ENCODE measurements around the gene SNRPB. TPM values are rescaled to one million over a fixed set of nuclear protein-coding genes. Genes with fewer than 3 reads are reported as not detected.

Gene SNRPB
- total RNA-seq, 2 donors from 2014 or later: 53.1 to 61.0 TPM

DNA sequence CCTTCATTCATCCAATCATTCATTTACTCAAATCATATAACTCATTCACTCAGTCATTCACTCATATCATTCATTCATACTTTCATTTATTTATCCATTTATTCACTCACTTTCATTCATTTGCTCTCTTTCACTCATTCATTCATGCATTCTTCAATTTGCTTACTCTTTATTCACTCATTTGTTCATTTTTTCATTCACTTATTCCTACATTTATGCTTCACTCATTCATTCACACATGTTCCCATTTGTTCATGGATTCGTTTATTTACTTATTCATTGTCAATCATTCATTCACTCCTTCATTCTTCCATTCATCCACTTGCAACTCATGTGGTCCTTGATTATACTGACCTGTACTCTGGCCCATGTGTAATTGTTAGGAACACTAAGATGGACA lies 39.4 kb downstream of the SNRPB start:
- no peaks in the 10 kb centered on the region for H3K27me3 ChIP-seq
- intact Hi-C loops (cut with DNase I): no loop called here
- 18 to 22% methylated on average over 1 of the region's 1 CpG for whole genome bisulfite sequencing, 2 donors
- H3K4me1 ChIP-seq: no peaks in the 10 kb centered on the region
- H3K36me3 ChIP-seq (replicated peaks in 1 of 2; ENCODE audit: insufficient read depth in 1 of 2, low read depth in 2 of 2): no peaks in the 10 kb centered on the region
- TF ChIP-seq, protein P1, sequence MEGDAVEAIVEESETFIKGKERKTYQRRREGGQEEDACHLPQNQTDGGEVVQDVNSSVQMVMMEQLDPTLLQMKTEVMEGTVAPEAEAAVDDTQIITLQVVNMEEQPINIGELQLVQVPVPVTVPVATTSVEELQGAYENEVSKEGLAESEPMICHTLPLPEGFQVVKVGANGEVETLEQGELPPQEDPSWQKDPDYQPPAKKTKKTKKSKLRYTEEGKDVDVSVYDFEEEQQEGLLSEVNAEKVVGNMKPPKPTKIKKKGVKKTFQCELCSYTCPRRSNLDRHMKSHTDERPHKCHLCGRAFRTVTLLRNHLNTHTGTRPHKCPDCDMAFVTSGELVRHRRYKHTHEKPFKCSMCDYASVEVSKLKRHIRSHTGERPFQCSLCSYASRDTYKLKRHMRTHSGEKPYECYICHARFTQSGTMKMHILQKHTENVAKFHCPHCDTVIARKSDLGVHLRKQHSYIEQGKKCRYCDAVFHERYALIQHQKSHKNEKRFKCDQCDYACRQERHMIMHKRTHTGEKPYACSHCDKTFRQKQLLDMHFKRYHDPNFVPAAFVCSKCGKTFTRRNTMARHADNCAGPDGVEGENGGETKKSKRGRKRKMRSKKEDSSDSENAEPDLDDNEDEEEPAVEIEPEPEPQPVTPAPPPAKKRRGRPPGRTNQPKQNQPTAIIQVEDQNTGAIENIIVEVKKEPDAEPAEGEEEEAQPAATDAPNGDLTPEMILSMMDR (IDR thresholded peaks at IDR 0.05): no peak
- no peak for TF ChIP-seq POLR2A (IDR thresholded peaks at IDR 0.05)
- H3K27ac ChIP-seq: no peak overlapping the region
- no peaks in the 10 kb centered on the region for H3K9me3 ChIP-seq
- H3K4me3 ChIP-seq: no peak overlapping the region
- DNase-seq: no peak
- ATAC-seq: no peak

DNA sequence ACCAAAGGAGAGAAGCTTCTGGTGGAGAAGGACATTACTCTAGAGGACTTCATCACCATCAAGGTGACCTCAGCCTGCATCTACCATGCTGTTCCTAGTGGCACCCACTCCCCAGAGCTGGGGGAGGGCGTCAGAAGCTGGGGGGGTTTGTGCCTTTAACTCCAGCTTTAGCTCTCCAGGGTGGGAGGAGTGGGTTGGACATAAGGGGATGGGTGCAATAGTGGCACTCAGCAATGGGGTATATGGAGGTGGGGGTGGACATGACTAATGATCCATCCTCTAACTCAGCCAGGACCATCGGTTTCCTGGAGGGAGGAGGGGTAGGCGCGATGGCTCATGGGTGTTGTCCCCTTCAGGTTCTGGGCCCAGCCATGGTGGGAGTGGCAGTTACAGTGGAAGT lies 40.1 kb downstream of the SNRPB start:
- TF ChIP-seq, protein P1 (IDR thresholded peaks at IDR 0.05): no peak
- TF ChIP-seq POLR2A (IDR thresholded peaks at IDR 0.05): no peak
- no peaks in the 10 kb centered on the region for H3K36me3 ChIP-seq (replicated peaks in 1 of 2; ENCODE audit: insufficient read depth in 1 of 2, low read depth in 2 of 2)
- ATAC-seq (no peak), DNase-seq (no peak)
- H3K9me3 ChIP-seq: no peaks in the 10 kb centered on the region
- intact Hi-C loops (cut with DNase I): no loop called here
- 57 to 64% methylated on average over 4 of the region's 4 CpGs for WGBS, 2 donors
- no peak overlapping the region for H3K27ac ChIP-seq
- H3K4me3 ChIP-seq: no peak overlapping the region
- no peaks in the 10 kb centered on the region for H3K27me3 ChIP-seq
- H3K4me1 ChIP-seq: no peaks in the 10 kb centered on the region

DNA sequence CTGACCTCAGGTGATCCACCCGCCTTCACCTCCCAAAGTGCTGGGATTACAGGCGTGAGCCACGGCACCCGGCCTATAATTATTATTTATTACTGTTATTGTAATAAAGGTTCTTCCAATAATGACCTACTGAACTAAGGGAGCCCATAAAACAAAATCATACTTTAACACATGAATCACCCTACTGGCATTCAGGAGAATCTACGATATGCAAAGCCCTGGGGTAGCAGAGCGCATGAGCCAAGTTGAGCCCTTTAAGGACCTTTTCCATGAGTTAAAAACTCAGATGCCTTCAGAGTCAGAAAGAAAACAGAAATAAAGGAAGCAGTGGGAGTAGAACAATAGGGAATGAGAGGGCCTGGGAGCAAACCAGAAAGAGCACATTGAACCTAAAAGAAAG lies 41.5 kb downstream of the SNRPB start:
- Histone ChIP-seq H3K27ac (no peak overlapping the region), H3K27me3 (no peaks in the 10 kb centered on the region), H3K4me3 (no peak overlapping the region), H3K36me3 (replicated peaks in 1 of 2; ENCODE audit: insufficient read depth in 1 of 2, low read depth in 2 of 2) (no peaks in the 10 kb centered on the region), H3K9me3 (no peaks in the 10 kb centered on the region), H3K4me1 (no peaks in the 10 kb centered on the region)
- intact Hi-C loops (cut with DNase I): no loop called here
- DNase-seq (no peak), ATAC-seq (no peak)
- WGBS, 2 donors: 72% methylated on average over 6 of the region's 6 CpGs
- TF ChIP-seq, protein P1 (IDR thresholded peaks at IDR 0.05): no peak
- TF ChIP-seq POLR2A (IDR thresholded peaks at IDR 0.05): no peak

DNA sequence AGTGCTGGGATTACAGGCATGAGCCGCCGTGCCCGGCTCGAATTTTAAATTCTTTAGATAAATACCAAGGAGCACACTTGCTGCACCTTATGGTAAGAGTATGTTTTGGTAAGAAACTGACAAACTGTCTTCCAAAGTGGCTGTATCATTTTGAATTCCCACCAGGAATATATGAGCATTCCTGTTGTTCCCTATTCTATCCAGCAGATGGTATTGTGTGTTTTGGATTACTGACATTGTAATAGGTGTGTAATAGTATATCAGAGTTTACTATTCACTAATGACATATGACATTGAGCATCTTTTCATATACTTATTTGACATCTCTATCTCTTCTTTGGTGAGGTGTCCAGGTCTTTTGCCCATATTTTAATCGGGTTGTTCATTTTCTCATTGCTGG lies 49.3 kb downstream of the SNRPB start:
- DNase-seq: no peak
- Histone ChIP-seq H3K27ac (no peak overlapping the region), H3K4me3 (no peak overlapping the region), H3K9me3 (no peaks in the 10 kb centered on the region), H3K36me3 (replicated peaks in 1 of 2; ENCODE audit: insufficient read depth in 1 of 2, low read depth in 2 of 2) (no peaks in the 10 kb centered on the region), H3K27me3 (no peaks in the 10 kb centered on the region), H3K4me1 (no peaks in the 10 kb centered on the region)
- ATAC-seq: no peak
- TF ChIP-seq, protein P1 (IDR thresholded peaks at IDR 0.05): no peak
- TF ChIP-seq POLR2A (IDR thresholded peaks at IDR 0.05): no peak
- WGBS, 2 donors: 62 to 63% methylated on average over 5 of the region's 5 CpGs
- intact Hi-C loops (cut with DNase I): no loop called here

DNA sequence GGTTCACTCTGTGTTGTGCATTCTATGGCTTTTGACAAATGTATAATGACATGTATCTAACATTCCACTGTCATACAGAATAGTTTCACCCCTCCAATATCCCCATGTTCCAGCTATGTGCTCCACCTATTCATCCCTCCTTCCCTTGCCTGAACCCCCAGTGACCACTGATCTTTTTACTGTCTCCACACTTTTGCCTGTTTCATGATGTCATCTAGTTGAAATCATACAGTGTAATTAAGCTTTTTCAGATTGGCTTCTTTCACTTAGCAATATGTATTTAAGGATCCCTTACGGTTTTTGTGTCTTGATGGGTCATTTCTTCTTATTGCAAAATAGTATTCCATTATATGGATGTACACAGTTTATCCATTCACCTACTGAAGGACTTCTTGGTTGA lies 50.1 kb downstream of the SNRPB start:
- intact Hi-C loops (cut with DNase I): no loop called here
- Histone ChIP-seq H3K27ac (no peak overlapping the region), H3K9me3 (no peaks in the 10 kb centered on the region), H3K4me1 (no peaks in the 10 kb centered on the region), H3K36me3 (replicated peaks in 1 of 2; ENCODE audit: insufficient read depth in 1 of 2, low read depth in 2 of 2) (no peaks in the 10 kb centered on the region), H3K27me3 (no peaks in the 10 kb centered on the region), H3K4me3 (no peak overlapping the region)
- WGBS, 2 donors: 36 to 37% methylated on average over 1 of the region's 1 CpG
- no peak for DNase-seq
- TF ChIP-seq, protein P1 (IDR thresholded peaks at IDR 0.05): no peak
- no peak for TF ChIP-seq POLR2A (IDR thresholded peaks at IDR 0.05)
- ATAC-seq: no peak

Measured in body of pancreas (tissue), 4 donors.